Measurements from ENCODE around the gene HERC2. TPM values are rescaled to one million over a fixed set of nuclear protein-coding genes. Genes with fewer than 3 reads are reported as not detected.

Gene HERC2
- total and polyA plus RNA-seq, 2 of the 4 experiments (the other 2 are of a cell fraction): 20.8 to 28.9 TPM

GRCh38 chr15:28246605-28247004 is 75.4 kb downstream of the HERC2 start:
- in situ Hi-C loops (cut with MboI; ENCODE audit: low sequenced_read_pairs): no loop called here
- no peaks in the 10 kb centered on the region for H3K27me3 ChIP-seq (ENCODE audit: control insufficient read depth, insufficient read depth, low read length)
- H3K18ac ChIP-seq (ENCODE audit: low read depth, low read length): no peak overlapping the region
- H2BK20ac ChIP-seq (ENCODE audit: low read depth, low read length): no peak overlapping the region
- no peak overlapping the region for H3K9ac ChIP-seq (ENCODE audit: low read depth, low read length)
- ATAC-seq (ENCODE audit: low read depth) (no peak), DNase-seq (no peak)
- peaks cover 0 to 2% of the 10 kb centered on the region in 2 experiments; a peak in 1 of 4 replicates for H3K79me1 ChIP-seq (ENCODE audit: low read depth in 1 of 2, low read length in 2 of 2)
- no peak overlapping the region for H2AFZ ChIP-seq (replicated peaks; ENCODE audit: low read length, poor library complexity)
- H4K5ac ChIP-seq (ENCODE audit: low read depth, low read length): no peak overlapping the region
- no peak overlapping the region for H2BK5ac ChIP-seq (ENCODE audit: low read depth, low read length, poor library complexity, severe bottlenecking)
- no CpG with 5 or more reads among the region's 5 CpGs for WGBS, 2 experiments (ENCODE audit: extremely low coverage in 2 of 2, insufficient read length in 1 of 2)
- no peak overlapping the region for H3K27ac ChIP-seq (ENCODE audit: insufficient read depth, low read length)
- H3K4me1 ChIP-seq (ENCODE audit: control insufficient read depth, insufficient read depth, low read length): no peaks in the 10 kb centered on the region
- H3K4me3 ChIP-seq (ENCODE audit: insufficient read depth, low read depth, low read length): no peak overlapping the region
- dilution Hi-C loops (cut with HindIII; ENCODE audit: low sequenced_read_pairs, unreplicated experiment): no loop called here
- no peak overlapping the region for H3K4ac ChIP-seq (ENCODE audit: low read depth, low read length)
- H3K9me1 ChIP-seq (ENCODE audit: insufficient read depth, low read length): no peaks in the 10 kb centered on the region; the same call in 1 of the 2 replicates
- H3K4me2 ChIP-seq (ENCODE audit: low read depth, low read length): no peak overlapping the region
- no peak overlapping the region for H3K14ac ChIP-seq (replicated peaks; ENCODE audit: low read depth, low read length)
- POLR2A ChIA-PET (ENCODE audit: unreplicated experiment): no interaction called here
- H2AK5ac ChIP-seq (ENCODE audit: low read depth, low read length): no peak overlapping the region
- no peak overlapping the region for H2BK15ac ChIP-seq (ENCODE audit: low read depth, low read length)
- peaks cover 31% of the 10 kb centered on the region for H3K36me3 ChIP-seq (ENCODE audit: control insufficient read depth, insufficient read depth, low read length)
- no peak overlapping the region for H3K56ac ChIP-seq (ENCODE audit: extremely low read depth, insufficient read depth, low read length)
- H4K20me1 ChIP-seq (ENCODE audit: insufficient read depth, low read length): no peaks in the 10 kb centered on the region
- no peak overlapping the region for H4K8ac ChIP-seq (ENCODE audit: low read depth in 2 of 2, low read length in 2 of 2)
- no peak overlapping the region for H2AK9ac ChIP-seq (replicated peaks; ENCODE audit: low read depth, low read length, poor library complexity)
- 0 out of 2 replicates have a peak, but pooled peaks cover 2% of the 10 kb centered on the region for H3K9me3 ChIP-seq (ENCODE audit: control insufficient read depth, insufficient read depth, low read length)
- TF ChIP-seq CHD1 (IDR thresholded peaks at IDR 0.05; ENCODE audit: low read depth, low read length): no peak
- TF ChIP-seq RAD21 (IDR thresholded peaks at IDR 0.05; ENCODE audit: low read length): no peak
- TF ChIP-seq FOS (IDR thresholded peaks at IDR 0.05; ENCODE audit: low read depth, low read length): no peak
- TF ChIP-seq RFX5 (IDR thresholded peaks at IDR 0.05; ENCODE audit: low read depth, low read length): no peak
- TF ChIP-seq ELK1 (IDR thresholded peaks at IDR 0.05; ENCODE audit: borderline replicate concordance, low read depth, low read length): no peak
- TF ChIP-seq NFE2L2 (IDR thresholded peaks at IDR 0.05; ENCODE audit: low read depth, low read length): no peak
- no peak for TF ChIP-seq BHLHE40 (IDR thresholded peaks at IDR 0.05; ENCODE audit: low read depth, low read length)
- TF ChIP-seq RCOR1 (IDR thresholded peaks at IDR 0.05; ENCODE audit: insufficient replicate concordance, low read length): no peak
- TF ChIP-seq MAZ (IDR thresholded peaks at IDR 0.05; ENCODE audit: borderline replicate concordance, low read depth, low read length): no peak
- TF ChIP-seq CEBPB (IDR thresholded peaks at IDR 0.05; ENCODE audit: low read depth, low read length): no peak
- TF ChIP-seq MAFK (IDR thresholded peaks at IDR 0.05; ENCODE audit: low read depth, low read length): no peak
- TF ChIP-seq USF2 (IDR thresholded peaks at IDR 0.05; ENCODE audit: low read depth, low read length): no peak
- TF ChIP-seq CTCF (conservative IDR thresholded peaks at IDR 0.05; ENCODE audit: low read depth, low read length): no peak
- TF ChIP-seq POLR2A (IDR thresholded peaks at IDR 0.05; ENCODE audit: low read depth, low read length): no peak
- no peak for TF ChIP-seq SMC3 (IDR thresholded peaks at IDR 0.05; ENCODE audit: low read depth, low read length)
- TF ChIP-seq MXI1 (IDR thresholded peaks at IDR 0.05; ENCODE audit: borderline replicate concordance, low read depth, low read length): no peak
- BruUV-seq (replicated peaks): no TSS peak
- CTCF ChIA-PET: no interaction called here
- no peak overlapping the region for H2BK120ac ChIP-seq (ENCODE audit: low read depth, low read length)
- intact Hi-C loops (cut with micrococcal nuclease): no loop called here
- no peak overlapping the region for H4K91ac ChIP-seq (ENCODE audit: insufficient read depth, low read depth, low read length)
- no peak overlapping the region for H3K23ac ChIP-seq (ENCODE audit: low read depth, low read length)
